ENCODE data around the gene SCAPER. TPM values are rescaled to one million over a fixed set of nuclear protein-coding genes. Genes with fewer than 3 reads are reported as not detected.

The SCAPER gene
- total and polyA plus RNA-seq, 4 donors: 3.3 to 18.0 (median 9.9) TPM

DNA sequence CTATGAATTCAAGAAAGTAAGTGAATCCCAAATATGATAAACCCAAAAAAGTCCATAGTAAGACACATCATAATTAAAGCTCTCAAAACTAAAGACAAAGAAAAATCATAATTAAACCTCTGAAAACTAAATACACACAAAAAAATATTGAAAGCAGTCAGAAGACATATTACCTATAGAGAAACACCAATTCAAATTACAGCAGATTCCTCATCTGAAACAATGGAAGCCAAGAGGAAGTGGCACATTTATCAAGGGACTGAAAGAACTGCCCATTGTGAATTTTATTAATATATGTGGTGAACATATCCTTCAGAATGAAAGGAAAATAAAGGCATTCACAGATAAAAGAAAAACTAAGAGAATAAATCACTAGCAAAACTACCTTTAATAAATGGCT is 128.2 kb downstream of the SCAPER start:
- TF ChIP-seq, protein P1, sequence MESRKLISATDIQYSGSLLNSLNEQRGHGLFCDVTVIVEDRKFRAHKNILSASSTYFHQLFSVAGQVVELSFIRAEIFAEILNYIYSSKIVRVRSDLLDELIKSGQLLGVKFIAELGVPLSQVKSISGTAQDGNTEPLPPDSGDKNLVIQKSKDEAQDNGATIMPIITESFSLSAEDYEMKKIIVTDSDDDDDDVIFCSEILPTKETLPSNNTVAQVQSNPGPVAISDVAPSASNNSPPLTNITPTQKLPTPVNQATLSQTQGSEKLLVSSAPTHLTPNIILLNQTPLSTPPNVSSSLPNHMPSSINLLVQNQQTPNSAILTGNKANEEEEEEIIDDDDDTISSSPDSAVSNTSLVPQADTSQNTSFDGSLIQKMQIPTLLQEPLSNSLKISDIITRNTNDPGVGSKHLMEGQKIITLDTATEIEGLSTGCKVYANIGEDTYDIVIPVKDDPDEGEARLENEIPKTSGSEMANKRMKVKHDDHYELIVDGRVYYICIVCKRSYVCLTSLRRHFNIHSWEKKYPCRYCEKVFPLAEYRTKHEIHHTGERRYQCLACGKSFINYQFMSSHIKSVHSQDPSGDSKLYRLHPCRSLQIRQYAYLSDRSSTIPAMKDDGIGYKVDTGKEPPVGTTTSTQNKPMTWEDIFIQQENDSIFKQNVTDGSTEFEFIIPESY (IDR thresholded peaks at IDR 0.05): no peak
- TF ChIP-seq, protein P2, sequence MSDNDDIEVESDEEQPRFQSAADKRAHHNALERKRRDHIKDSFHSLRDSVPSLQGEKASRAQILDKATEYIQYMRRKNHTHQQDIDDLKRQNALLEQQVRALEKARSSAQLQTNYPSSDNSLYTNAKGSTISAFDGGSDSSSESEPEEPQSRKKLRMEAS (IDR thresholded peaks at IDR 0.05): no peak
- TF ChIP-seq EGR1 (IDR thresholded peaks at IDR 0.05; ENCODE audit: low read depth in 2 of 2): no peak
- TF ChIP-seq, protein P3, sequence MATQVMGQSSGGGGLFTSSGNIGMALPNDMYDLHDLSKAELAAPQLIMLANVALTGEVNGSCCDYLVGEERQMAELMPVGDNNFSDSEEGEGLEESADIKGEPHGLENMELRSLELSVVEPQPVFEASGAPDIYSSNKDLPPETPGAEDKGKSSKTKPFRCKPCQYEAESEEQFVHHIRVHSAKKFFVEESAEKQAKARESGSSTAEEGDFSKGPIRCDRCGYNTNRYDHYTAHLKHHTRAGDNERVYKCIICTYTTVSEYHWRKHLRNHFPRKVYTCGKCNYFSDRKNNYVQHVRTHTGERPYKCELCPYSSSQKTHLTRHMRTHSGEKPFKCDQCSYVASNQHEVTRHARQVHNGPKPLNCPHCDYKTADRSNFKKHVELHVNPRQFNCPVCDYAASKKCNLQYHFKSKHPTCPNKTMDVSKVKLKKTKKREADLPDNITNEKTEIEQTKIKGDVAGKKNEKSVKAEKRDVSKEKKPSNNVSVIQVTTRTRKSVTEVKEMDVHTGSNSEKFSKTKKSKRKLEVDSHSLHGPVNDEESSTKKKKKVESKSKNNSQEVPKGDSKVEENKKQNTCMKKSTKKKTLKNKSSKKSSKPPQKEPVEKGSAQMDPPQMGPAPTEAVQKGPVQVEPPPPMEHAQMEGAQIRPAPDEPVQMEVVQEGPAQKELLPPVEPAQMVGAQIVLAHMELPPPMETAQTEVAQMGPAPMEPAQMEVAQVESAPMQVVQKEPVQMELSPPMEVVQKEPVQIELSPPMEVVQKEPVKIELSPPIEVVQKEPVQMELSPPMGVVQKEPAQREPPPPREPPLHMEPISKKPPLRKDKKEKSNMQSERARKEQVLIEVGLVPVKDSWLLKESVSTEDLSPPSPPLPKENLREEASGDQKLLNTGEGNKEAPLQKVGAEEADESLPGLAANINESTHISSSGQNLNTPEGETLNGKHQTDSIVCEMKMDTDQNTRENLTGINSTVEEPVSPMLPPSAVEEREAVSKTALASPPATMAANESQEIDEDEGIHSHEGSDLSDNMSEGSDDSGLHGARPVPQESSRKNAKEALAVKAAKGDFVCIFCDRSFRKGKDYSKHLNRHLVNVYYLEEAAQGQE (IDR thresholded peaks at IDR 0.05): no peak
- TF ChIP-seq HNF4A (conservative IDR thresholded peaks at IDR 0.05): no peak
- no peak for TF ChIP-seq RAD21 (IDR thresholded peaks at IDR 0.05)
- TF ChIP-seq SP1 (IDR thresholded peaks at IDR 0.05): no peak
- no peak for TF ChIP-seq FOXA1 (IDR thresholded peaks at IDR 0.05)
- TF ChIP-seq GABPA (IDR thresholded peaks at IDR 0.05 in 1 of 2, conservative IDR thresholded peaks at IDR 0.05 in 1 of 2): no peak
- no peak for TF ChIP-seq HNF4G (IDR thresholded peaks at IDR 0.05)
- no peak for TF ChIP-seq ATF3 (IDR thresholded peaks at IDR 0.05)
- no peak for TF ChIP-seq TAF1 (conservative IDR thresholded peaks at IDR 0.05)
- Histone ChIP-seq H3K4me1 (ENCODE audit: control insufficient read depth in 4 of 4, insufficient read depth in 4 of 4, low read length in 3 of 4) (peaks cover 0 to 1% (median 0%) of the 10 kb centered on the region in 4 donors), H3K9me3 (ENCODE audit: control insufficient read depth in 4 of 4, low read length in 3 of 4) (no peaks in the 10 kb centered on the region), H3K4me3 (ENCODE audit: low read depth in 1 of 3, low read length in 3 of 3) (no peak overlapping the region), H3K36me3 (ENCODE audit: control insufficient read depth in 4 of 4, insufficient read depth in 3 of 4, low read depth in 1 of 4, low read length in 3 of 4) (peaks cover 0 to 14% (median 3%) of the 10 kb centered on the region in 4 donors), H3K27ac (ENCODE audit: low read depth in 1 of 2, low read length in 2 of 2) (no peak overlapping the region), H3K27me3 (ENCODE audit: control insufficient read depth in 4 of 4, insufficient read depth in 4 of 4, low read length in 3 of 4) (no peaks in the 10 kb centered on the region), H3K9ac (ENCODE audit: low read depth in 1 of 2, low read length in 2 of 2) (no peak overlapping the region)
- DNase-seq (ENCODE audit: low spot score): no peak

DNA sequence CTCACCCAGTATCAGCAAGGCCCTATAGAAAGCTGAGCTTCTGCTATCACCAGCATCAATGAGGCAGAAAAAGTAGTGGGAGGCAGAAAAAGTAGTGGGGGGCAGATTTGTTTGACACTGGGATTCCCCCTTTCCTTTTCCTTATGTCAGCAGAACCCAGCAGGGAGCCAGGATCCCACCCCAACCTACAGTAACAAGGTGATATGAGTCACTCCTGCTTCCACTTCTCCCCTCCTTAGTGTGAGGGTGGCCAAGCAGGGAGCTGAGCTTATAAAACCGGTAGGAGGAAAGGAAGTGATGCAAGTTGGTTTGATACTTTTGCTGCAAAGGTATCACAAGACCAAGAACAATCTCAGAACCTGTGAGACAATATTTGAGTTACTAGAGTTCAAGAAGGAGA is 128.7 kb downstream of the SCAPER start:
- H3K9ac ChIP-seq (ENCODE audit: low read depth in 1 of 2, low read length in 2 of 2): no peak overlapping the region
- no peak overlapping the region for H3K4me3 ChIP-seq (ENCODE audit: low read depth in 1 of 3, low read length in 3 of 3)
- H3K27me3 ChIP-seq (ENCODE audit: control insufficient read depth in 4 of 4, insufficient read depth in 4 of 4, low read length in 3 of 4): no peaks in the 10 kb centered on the region
- peaks cover 0 to 1% (median 0%) of the 10 kb centered on the region in 4 donors for H3K4me1 ChIP-seq (ENCODE audit: control insufficient read depth in 4 of 4, insufficient read depth in 4 of 4, low read length in 3 of 4)
- H3K9me3 ChIP-seq (ENCODE audit: control insufficient read depth in 4 of 4, low read length in 3 of 4): no peaks in the 10 kb centered on the region
- TF ChIP-seq NR2F2 (IDR thresholded peaks at IDR 0.05) (no peak), RXRA (IDR thresholded peaks at IDR 0.05) (no peak), YY1 (IDR thresholded peaks at IDR 0.05) (no peak)
- 93% methylated on average over 1 of the region's 1 CpG for WGBS
- H3K36me3 ChIP-seq (ENCODE audit: control insufficient read depth in 4 of 4, insufficient read depth in 3 of 4, low read depth in 1 of 4, low read length in 3 of 4): peaks cover 0 to 14% (median 3%) of the 10 kb centered on the region in 4 donors
- DNase-seq (ENCODE audit: low spot score): no peak
- H3K27ac ChIP-seq (ENCODE audit: low read depth in 1 of 2, low read length in 2 of 2): no peak overlapping the region
